Astrocyte of the cerebellum (primary cell): ENCODE measurements around the gene PRSS33.

Experiments
- DNase-seq: peaks from one replicate; pipeline ENCODE4 v3.0.0-alpha.2; 2011; ENCODE audit warnings: low read depth
- H3K4me3 ChIP-seq: 2 replicates; pipeline ENCODE4 v1.5.1; 2011; ENCODE audit warnings: mild to moderate bottlenecking, low read depth, low read length, moderate library complexity
- in situ Hi-C: cut with HindIII; loops from 2 replicates; pipeline ENCODE4 v1.10.0; 2017; ENCODE audit warnings: low sequenced_read_pairs
- TF ChIP-seq, protein P1 (sequence below): IDR thresholded peaks from 2 replicates; pipeline ENCODE4 v1.5.1; 2012; ENCODE audit warnings: low read length, low read depth, moderate library complexity, mild to moderate bottlenecking; ENCODE audit errors: missing control alignments

Gene PRSS33

DNA sequence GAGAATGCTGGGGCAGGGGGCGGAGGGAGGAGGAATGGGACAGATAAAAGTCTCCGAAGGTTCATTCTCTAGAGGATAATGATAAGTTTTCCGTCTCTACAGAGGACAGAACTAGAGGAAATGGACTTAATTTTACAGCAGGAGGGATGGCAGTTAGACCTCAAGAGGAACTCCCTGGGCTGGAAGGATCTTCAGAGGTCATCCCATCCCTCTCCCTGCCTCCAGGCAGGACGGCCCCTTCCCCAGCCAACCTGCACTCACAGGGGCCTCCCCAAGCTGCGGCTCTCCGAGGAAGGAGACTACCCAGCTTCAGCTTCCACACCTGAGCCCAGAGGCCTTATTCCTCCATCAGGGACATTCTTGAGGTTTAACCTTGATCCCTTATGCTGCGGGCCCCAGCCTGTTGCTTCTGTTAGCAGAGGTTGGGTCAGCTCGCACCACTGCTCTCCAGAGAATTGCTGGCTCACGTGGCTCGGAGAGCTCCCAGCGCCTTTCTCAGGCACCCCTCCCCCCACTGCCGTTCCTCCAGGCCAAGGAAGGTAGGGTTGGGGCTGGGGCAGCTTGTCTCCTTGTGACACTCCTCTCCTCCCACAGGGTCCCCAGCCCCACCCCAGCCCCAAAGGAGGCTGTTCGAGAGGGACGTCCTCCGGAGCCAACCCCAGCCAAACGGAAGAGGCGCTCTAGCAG lies 18.8 kb downstream of the PRSS33 start:
- in situ Hi-C loops = no loop called here

DNA sequence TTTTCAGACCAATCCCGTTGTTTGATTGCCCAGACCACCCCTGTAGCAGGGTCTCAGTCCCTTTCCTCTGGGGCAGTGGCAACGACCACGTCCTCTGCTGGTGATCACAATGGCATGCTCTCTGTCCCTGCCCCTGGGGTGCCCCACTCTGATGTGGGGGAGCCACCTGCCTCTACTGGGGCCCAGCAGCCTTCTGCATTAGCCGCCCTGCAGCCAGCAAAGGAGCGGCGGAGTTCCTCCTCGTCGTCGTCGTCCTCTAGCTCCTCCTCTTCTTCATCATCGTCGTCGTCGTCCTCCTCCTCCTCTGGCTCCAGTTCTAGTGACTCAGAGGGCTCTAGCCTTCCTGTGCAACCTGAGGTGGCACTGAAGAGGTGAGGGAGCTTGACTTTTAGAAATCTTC lies 19.5 kb downstream of the PRSS33 start:
- in situ Hi-C loops = no loop called here
- no peak for DNase-seq
- TF ChIP-seq, protein P1, sequence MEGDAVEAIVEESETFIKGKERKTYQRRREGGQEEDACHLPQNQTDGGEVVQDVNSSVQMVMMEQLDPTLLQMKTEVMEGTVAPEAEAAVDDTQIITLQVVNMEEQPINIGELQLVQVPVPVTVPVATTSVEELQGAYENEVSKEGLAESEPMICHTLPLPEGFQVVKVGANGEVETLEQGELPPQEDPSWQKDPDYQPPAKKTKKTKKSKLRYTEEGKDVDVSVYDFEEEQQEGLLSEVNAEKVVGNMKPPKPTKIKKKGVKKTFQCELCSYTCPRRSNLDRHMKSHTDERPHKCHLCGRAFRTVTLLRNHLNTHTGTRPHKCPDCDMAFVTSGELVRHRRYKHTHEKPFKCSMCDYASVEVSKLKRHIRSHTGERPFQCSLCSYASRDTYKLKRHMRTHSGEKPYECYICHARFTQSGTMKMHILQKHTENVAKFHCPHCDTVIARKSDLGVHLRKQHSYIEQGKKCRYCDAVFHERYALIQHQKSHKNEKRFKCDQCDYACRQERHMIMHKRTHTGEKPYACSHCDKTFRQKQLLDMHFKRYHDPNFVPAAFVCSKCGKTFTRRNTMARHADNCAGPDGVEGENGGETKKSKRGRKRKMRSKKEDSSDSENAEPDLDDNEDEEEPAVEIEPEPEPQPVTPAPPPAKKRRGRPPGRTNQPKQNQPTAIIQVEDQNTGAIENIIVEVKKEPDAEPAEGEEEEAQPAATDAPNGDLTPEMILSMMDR = no peak
- H3K4me3 ChIP-seq = no peak overlapping the region

More for the DNA sequence above, 18.8 kb downstream of the PRSS33 start:
- H3K4me3 ChIP-seq = no peak overlapping the region
- TF ChIP-seq, protein P1 = no peak
- no peak for DNase-seq

DNA sequence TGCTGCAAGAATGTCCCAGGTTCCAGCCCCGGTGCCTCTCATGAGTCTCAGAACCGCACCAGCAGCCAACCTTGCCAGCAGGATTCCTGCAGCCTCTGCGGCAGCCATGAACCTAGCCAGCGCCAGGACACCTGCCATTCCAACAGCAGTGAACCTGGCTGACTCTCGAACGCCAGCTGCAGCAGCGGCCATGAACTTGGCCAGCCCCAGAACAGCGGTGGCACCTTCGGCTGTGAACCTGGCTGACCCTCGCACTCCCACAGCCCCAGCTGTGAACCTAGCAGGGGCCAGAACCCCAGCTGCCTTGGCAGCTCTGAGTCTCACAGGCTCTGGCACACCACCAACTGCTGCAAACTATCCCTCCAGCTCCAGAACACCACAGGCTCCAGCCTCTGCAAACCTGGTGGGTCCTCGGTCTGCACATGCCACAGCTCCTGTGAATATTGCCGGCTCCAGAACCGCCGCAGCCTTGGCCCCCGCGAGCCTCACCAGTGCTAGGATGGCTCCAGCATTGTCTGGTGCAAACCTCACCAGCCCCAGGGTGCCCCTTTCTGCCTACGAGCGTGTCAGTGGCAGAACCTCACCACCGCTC lies 20.1 kb downstream of the PRSS33 start:
- no peak overlapping the region for H3K4me3 ChIP-seq
- DNase-seq = no peak
- TF ChIP-seq, protein P1 = no peak
- in situ Hi-C loops = no loop called here

DNA sequence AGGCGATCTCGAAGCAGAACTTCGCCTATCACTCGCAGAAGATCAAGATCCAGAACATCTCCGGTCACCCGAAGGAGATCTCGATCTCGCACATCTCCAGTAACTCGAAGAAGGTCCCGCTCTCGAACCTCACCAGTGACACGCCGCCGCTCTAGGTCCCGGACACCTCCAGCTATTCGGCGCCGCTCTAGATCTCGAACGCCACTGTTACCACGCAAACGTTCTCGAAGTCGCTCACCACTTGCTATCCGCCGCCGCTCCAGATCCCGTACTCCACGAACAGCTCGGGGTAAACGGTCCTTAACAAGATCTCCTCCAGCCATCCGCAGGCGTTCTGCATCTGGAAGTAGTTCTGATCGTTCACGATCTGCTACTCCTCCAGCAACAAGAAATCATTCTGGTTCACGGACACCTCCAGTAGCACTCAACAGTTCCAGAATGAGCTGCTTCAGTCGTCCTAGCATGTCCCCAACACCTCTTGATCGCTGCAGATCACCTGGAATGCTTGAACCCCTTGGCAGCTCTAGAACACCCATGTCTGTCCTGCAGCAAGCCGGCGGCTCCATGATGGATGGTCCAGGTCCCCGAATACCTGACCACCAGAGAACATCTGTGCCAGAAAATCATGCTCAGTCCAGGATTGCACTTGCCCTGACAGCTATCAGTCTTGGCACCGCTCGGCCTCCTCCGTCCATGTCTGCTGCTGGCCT lies 20.8 kb downstream of the PRSS33 start:
- no peak overlapping the region for H3K4me3 ChIP-seq
- TF ChIP-seq, protein P1 = no peak
- in situ Hi-C loops = no loop called here
- no peak for DNase-seq

DNA sequence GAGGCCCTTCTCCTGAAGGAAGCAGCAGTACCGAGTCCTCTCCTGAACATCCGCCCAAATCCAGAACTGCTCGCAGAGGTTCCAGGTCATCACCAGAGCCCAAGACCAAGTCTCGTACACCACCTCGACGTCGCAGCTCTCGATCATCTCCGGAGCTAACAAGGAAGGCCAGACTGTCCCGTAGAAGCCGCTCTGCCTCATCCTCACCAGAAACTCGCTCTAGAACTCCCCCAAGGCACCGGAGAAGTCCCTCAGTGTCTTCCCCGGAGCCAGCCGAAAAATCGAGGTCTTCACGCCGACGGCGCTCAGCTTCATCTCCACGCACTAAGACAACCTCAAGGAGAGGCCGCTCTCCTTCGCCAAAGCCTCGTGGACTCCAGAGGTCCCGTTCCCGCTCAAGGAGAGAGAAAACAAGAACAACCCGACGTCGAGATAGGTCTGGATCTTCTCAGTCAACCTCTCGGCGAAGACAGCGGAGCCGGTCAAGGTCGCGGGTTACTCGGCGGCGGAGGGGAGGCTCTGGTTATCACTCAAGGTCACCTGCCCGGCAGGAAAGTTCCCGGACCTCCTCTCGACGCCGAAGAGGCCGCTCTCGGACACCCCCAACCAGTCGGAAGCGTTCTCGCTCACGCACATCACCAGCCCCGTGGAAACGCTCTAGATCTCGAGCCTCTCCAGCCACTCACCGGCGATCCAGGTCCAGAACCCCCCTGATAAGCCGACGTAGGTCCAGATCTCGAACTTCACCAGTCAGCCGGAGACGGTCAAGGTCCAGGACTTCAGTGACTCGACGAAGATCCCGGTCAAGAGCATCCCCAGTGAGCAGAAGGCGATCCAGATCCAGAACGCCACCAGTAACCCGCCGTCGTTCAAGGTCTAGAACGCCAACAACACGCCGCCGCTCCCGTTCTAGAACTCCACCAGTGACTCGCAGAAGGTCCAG lies 21.6 kb downstream of the PRSS33 start:
- DNase-seq = no peak
- in situ Hi-C loops = no loop called here
- no peak overlapping the region for H3K4me3 ChIP-seq
- TF ChIP-seq, protein P1 = no peak

DNA sequence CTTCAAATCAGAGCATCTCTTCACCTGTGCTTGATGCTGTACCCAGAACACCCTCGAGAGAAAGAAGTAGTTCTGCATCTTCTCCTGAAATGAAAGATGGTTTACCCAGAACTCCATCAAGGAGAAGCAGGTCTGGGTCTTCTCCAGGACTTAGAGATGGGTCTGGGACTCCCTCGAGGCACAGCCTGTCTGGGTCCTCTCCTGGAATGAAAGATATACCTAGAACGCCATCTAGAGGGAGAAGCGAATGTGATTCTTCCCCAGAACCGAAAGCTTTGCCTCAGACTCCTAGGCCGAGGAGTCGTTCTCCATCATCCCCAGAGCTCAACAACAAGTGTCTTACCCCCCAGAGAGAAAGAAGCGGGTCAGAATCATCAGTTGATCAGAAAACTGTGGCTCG lies 22.6 kb downstream of the PRSS33 start:
- TF ChIP-seq, protein P1 = no peak
- in situ Hi-C loops = no loop called here
- H3K4me3 ChIP-seq = no peak overlapping the region
- DNase-seq = no peak
